Measurements from ENCODE around the gene CACNB2.

GRCh38 chr10:18157881-18158280 lies 17.7 kb downstream of the CACNB2 start:
- TF ChIP-seq EZH2 (IDR thresholded peaks at IDR 0.05; ENCODE audit: borderline replicate concordance, low read depth, low read length, poor library complexity, severe bottlenecking): no peak
- TF ChIP-seq CTCF (conservative IDR thresholded peaks at IDR 0.05; ENCODE audit: low read depth, low read length): no peak
